HG02642 (cell line): ENCODE data around the gene KIF6.

Experiments used
- ATAC-seq: cut with Tn5 transposase; IDR thresholded peaks from one replicate; pipeline ENCODE4 v1.9.1; 2021; ENCODE audit warnings: mild to moderate bottlenecking; ENCODE audit not compliant: unreplicated experiment, poor library complexity

Gene KIF6

GRCh38 chr6:39560915-39561314 lies 164.3 kb downstream of the KIF6 start:
- ATAC-seq, result no peak

- no peak for ATAC-seq
Observed at GRCh38 chr6:39558591-39559190, 166.5 kb downstream of the KIF6 start.

- no peak for ATAC-seq
Observed at GRCh38 chr6:39558079-39558478, 167.1 kb downstream of the KIF6 start.

GRCh38 chr6:39555136-39555535 lies 170.1 kb downstream of the KIF6 start:
- ATAC-seq, result no peak

- no peak for ATAC-seq
Observed at GRCh38 chr6:39553860-39554802, 171.1 kb downstream of the KIF6 start.

GRCh38 chr6:39553029-39553428 lies 172.2 kb downstream of the KIF6 start:
- ATAC-seq, result no peak

GRCh38 chr6:39550191-39550590 lies 175.0 kb downstream of the KIF6 start:
- ATAC-seq, result no peak

GRCh38 chr6:39546731-39547130 lies 178.5 kb downstream of the KIF6 start:
- no peak for ATAC-seq

- no peak for ATAC-seq
Observed at GRCh38 chr6:39543950-39544349, 181.3 kb downstream of the KIF6 start.

GRCh38 chr6:39543095-39543494 lies 182.1 kb downstream of the KIF6 start:
- ATAC-seq, result no peak

GRCh38 chr6:39540454-39540853 lies 184.8 kb downstream of the KIF6 start:
- no peak for ATAC-seq

- ATAC-seq, result peak; percentile 97
Observed at GRCh38 chr6:39530201-39530759, 194.9 kb downstream of the KIF6 start.

GRCh38 chr6:39527792-39528564 lies 197.2 kb downstream of the KIF6 start:
- no peak for ATAC-seq

GRCh38 chr6:39524007-39524406 lies 201.2 kb downstream of the KIF6 start:
- no peak for ATAC-seq

GRCh38 chr6:39521958-39522357 lies 203.2 kb downstream of the KIF6 start:
- ATAC-seq, result no peak

- no peak for ATAC-seq
Observed at GRCh38 chr6:39520916-39521315, 204.3 kb downstream of the KIF6 start.

GRCh38 chr6:39520411-39520810 lies 204.8 kb downstream of the KIF6 start:
- no peak for ATAC-seq

- ATAC-seq, result no peak
Observed at GRCh38 chr6:39518221-39518620, 207.0 kb downstream of the KIF6 start.

GRCh38 chr6:39517756-39518155 lies 207.5 kb downstream of the KIF6 start:
- no peak for ATAC-seq

GRCh38 chr6:39516471-39516870 lies 208.7 kb downstream of the KIF6 start:
- no peak for ATAC-seq

- ATAC-seq, result no peak
Observed at GRCh38 chr6:39515471-39515870, 209.7 kb downstream of the KIF6 start.
